ENCODE results near the gene KDM1A. TPM values are rescaled to one million over a fixed set of nuclear protein-coding genes. Genes with fewer than 3 reads are reported as not detected.

Gene KDM1A
- total RNA-seq, 1 donor from 2014 or later: 86.6 TPM

DNA sequence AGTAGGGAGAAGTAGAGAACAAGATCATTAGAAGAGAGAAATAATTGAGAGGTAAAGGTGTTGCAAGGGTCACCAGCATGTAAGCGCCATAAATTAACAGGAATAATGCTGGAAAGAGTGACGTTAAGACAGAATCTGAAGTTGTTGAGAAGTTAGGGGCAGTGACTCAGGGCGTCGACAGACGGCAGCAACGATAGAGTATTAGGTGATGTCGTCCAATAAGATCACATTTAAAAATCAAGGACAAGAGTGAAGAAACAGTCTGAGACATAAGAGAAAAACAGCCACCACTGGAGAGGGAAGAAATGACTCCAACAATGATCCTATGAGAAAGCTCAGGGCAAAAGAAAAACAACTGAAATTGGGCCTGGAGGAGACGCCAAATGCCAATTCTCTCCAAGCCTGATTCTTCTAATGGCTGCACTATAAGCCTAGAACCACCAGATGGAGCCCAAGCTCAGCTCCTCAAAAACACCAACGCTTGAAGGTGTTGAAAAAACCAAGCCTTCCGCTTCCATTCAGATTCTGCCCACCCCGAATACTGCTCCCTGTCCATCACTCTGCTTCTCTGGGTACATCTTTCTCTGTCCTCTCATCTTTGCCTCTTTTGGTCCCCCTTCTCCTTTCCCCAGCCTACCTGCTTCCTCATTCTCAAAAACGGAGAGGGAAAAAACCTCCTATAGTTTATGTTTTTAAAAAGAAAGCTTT, 79.3 kb downstream of the KDM1A start:
- H3K4me1 Mint-ChIP-seq: peaks cover 41% of the 10 kb centered on the region
- intact Hi-C loops (cut with micrococcal nuclease): loop anchor here (1.0 to 5.0 kb wide), 2 partner anchors 86 to 121 kb away; no protein-coding TSS in a partner anchor
- H3K27me3 Mint-ChIP-seq: no peaks in the 10 kb centered on the region
- H3K4me3 Mint-ChIP-seq: peak overlapping the region; percentile 26
- peaks cover 15% of the 10 kb centered on the region for H3K36me3 Mint-ChIP-seq (ENCODE audit: low read depth)
- H3K9me3 Mint-ChIP-seq: peaks cover 5% of the 10 kb centered on the region
- DNase-seq: peak; percentile 88
- H3K27ac Mint-ChIP-seq: no peak overlapping the region

- H3K27ac Mint-ChIP-seq: no peak overlapping the region
- no peak for DNase-seq
- H3K4me1 Mint-ChIP-seq: peaks cover 41% of the 10 kb centered on the region
- H3K36me3 Mint-ChIP-seq (ENCODE audit: low read depth): peaks cover 9% of the 10 kb centered on the region
- H3K27me3 Mint-ChIP-seq: no peaks in the 10 kb centered on the region
- H3K9me3 Mint-ChIP-seq: peaks cover 5% of the 10 kb centered on the region
- peak overlapping the region; percentile 26 for H3K4me3 Mint-ChIP-seq
- intact Hi-C loops (cut with micrococcal nuclease): loop anchor here (5.0 kb wide), 1 partner anchor 122 kb away; no protein-coding TSS in a partner anchor
These were observed 79.9 kb downstream of the KDM1A start for GRCh38 chr1:23099171-23099536.

DNA sequence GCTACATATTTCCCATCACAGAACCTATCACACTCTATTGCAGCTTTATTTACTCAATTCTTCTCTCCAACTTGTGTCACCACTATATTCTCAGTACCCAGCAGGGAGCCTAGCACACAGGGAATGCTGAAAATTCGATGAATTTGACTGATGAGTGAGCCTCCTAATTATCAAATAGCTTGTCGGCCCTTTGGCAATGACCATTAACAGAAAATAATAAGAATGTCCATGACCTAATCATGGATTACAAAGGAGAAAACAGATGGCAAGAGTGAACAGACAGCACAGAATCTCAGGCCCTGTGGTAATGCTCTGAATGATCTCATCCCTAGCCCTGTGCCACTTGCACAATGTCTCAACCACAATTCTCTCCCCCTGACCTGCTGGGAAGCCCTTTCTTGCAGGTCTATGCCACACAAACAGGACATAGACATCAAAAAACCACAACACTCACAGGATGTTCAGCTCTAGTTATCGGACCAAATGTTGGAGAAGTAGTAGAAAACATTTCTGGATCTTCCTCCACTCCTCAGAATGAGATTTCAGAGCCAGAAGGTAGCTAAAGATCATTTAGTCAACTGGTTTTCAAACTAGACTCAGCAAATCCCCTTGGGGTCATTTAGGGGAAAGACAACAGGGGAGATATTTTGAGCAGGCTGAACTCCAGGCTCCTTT, 80.9 kb downstream of the KDM1A start:
- H3K4me1 Mint-ChIP-seq: peaks cover 41% of the 10 kb centered on the region

DNA sequence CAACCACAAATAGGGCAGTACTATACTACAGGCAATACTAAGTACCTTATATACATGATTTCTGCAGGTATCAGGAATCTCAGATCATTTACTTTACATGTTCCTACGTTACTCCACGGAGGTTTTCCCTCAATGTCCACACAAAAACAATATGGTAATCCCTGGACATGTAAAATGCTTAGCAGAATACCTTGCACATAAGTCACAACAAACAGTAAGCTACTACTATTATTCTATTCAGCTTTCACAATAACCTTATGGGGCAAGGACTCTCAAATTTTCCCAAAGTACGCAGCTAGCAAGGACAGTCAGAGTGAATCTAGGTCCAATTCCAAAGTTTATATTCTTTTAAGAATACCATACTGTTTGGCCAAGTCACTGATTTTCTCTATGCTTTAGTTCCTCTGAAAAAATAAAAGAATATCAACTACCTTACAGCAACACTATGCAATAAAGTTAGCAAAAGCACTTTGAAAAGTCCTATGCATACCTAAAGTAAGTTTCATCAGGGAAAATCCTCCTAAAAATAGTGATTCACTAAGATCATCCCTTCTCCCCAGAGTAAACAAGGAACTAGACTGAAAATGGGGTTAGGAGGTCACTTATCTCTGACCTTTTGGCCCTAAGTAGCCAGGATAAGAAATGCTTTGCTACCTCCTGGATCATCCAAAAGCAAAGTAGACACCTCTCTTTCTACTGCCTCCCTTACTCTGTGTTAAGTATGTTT, 82.0 kb downstream of the KDM1A start:
- intact Hi-C loops (cut with micrococcal nuclease): no loop called here
- Mint-ChIP-seq H3K9me3 (peaks cover 5% of the 10 kb centered on the region), H3K27me3 (no peaks in the 10 kb centered on the region), H3K36me3 (ENCODE audit: low read depth) (peaks cover 10% of the 10 kb centered on the region), H3K27ac (no peak overlapping the region), H3K4me1 (peaks cover 41% of the 10 kb centered on the region), H3K4me3 (no peak overlapping the region)
- DNase-seq: no peak

More for the DNA sequence above, 80.9 kb downstream of the KDM1A start:
- Mint-ChIP-seq H3K36me3 (ENCODE audit: low read depth) (peaks cover 11% of the 10 kb centered on the region), H3K27ac (peak overlapping the region; percentile 77), H3K4me3 (peak overlapping the region; percentile 41), H3K9me3 (peaks cover 5% of the 10 kb centered on the region), H3K27me3 (no peaks in the 10 kb centered on the region)
- DNase-seq: peak; percentile 83
- intact Hi-C loops (cut with micrococcal nuclease): loop anchor here (1.0 kb wide), 1 partner anchor 10 kb away; no protein-coding TSS in a partner anchor

- peak overlapping the region; percentile 20 for H3K4me3 Mint-ChIP-seq
- no peaks in the 10 kb centered on the region for H3K27me3 Mint-ChIP-seq
- no peak for DNase-seq
These were observed 82.6 kb downstream of the KDM1A start for GRCh38 chr1:23101887-23102286.

GRCh38 chr1:23102289-23102688, 83.0 kb downstream of the KDM1A start:
- H3K4me1 Mint-ChIP-seq: peaks cover 46% of the 10 kb centered on the region
- H3K36me3 Mint-ChIP-seq (ENCODE audit: low read depth): peaks cover 15% of the 10 kb centered on the region
- intact Hi-C loops (cut with micrococcal nuclease): no loop called here
- H3K4me3 Mint-ChIP-seq: peak overlapping the region; percentile 20
- H3K9me3 Mint-ChIP-seq: peaks cover 5% of the 10 kb centered on the region
- H3K27ac Mint-ChIP-seq: peak overlapping the region; percentile 60
- no peak for DNase-seq
- H3K27me3 Mint-ChIP-seq: no peaks in the 10 kb centered on the region

More at GRCh38 chr1:23101887-23102286, 82.6 kb downstream of the KDM1A start:
- intact Hi-C loops (cut with micrococcal nuclease): no loop called here
- Mint-ChIP-seq H3K4me1 (peaks cover 44% of the 10 kb centered on the region), H3K36me3 (ENCODE audit: low read depth) (peaks cover 14% of the 10 kb centered on the region), H3K27ac (peak overlapping the region; percentile 21), H3K9me3 (peaks cover 5% of the 10 kb centered on the region)

DNA sequence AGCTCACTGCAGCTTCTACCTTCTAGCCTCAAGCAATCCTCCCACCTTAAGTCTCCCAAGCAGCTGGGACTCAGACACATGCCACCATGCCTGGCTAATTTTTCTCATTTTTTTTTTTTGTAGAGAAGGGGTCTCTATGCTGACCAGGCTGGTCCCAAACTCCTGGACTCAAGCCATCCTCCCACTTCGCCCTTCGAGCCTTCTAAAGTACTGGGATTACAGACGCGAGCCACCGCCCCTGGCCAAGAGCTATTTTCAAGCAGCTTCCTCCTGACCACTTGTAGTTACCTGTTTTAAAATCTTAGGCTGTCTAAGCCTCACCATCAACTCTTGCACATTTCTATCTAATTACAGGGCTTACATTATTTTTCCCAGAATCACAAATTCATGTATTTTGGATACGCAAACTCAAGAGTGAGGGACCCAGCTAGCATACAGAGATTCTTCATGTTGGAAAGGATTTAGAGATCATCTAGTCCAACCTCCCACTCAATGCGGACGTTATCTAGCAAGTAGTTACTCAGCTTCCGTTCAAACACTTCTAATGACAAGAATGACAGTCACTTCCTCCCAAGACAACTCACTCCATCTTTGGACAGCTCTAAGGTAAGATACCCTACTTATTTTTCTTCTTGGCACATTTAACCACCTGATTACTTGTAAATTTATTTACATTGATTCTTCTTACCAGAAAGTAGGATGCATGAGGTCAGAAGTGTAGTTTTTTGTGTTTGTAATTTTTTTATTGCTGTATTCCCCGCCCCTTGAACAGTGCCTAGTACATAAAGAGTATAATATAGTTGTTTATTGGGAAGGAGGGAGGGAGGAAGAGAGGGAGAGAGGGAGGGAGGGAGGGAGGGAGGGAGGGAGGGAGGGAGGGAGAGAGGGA, 84.0 kb downstream of the KDM1A start:
- Mint-ChIP-seq H3K4me1 (peaks cover 47% of the 10 kb centered on the region), H3K4me3 (peak overlapping the region; percentile 72), H3K36me3 (ENCODE audit: low read depth) (peaks cover 20% of the 10 kb centered on the region), H3K27ac (peak overlapping the region; percentile 91), H3K27me3 (no peaks in the 10 kb centered on the region), H3K9me3 (peaks cover 5% of the 10 kb centered on the region)
- peak; percentile 79 for DNase-seq
- intact Hi-C loops (cut with micrococcal nuclease): no loop called here

DNA sequence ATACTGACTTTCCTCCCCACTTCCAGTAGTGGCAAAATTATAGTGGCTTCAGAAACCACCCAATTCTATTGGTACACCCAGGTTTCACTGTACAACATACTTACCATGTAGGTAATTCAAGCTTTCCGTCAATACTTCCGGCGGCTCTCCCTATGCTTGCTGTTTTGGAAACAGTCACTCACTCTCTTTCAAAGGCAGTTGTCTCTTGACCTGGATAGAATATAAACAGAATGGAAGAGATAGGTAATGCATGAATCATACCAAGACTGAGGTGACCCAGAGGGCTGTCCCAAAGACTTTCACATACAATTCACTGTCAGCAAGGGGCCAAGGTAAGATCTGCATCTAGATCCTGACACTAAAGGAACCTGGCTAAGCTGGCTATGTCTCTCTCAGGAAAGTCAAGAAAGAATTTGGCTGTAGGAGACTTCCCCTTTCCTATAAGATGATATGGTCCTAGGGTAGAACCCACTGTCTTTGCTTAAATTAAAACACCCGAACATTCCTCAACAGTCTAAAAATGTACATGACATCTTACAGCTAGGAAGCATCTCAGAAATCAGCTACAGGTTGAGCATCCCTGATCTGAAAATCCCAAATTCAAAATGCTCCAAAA, 89.8 kb downstream of the KDM1A start:
- DNase-seq: peak; percentile 66
- peak overlapping the region; percentile 82 for H3K27ac Mint-ChIP-seq
- intact Hi-C loops (cut with micrococcal nuclease): loop anchor here (1.0 to 2.0 kb wide), 2 partner anchors 39 to 60 kb away; partner anchors contain the start of gene LUZP1

DNA sequence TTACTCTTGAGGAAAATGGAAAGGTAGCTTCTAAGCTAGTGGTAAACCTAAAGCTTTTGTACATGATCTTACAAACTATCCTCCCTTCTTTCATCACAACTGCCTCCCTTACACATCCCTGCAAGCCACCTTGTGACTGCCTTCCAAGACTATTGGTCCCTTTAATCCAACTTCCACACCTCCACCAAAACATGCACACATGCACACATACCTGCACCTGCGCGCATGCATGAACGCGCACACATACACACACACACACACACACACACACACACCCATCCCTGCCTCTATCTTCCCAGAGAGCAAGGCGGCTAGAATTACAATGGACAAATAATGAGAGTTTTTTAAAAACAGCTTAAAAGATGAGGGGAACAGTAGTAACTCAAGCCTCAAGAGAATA, 91.1 kb downstream of the KDM1A start:
- no peaks in the 10 kb centered on the region for H3K9me3 Mint-ChIP-seq
- H3K4me1 Mint-ChIP-seq: peaks cover 52% of the 10 kb centered on the region
- DNase-seq: no peak
- H3K27me3 Mint-ChIP-seq: no peaks in the 10 kb centered on the region
- H3K36me3 Mint-ChIP-seq (ENCODE audit: low read depth): peaks cover 23% of the 10 kb centered on the region
- H3K4me3 Mint-ChIP-seq: peak overlapping the region; percentile 31
- H3K27ac Mint-ChIP-seq: peak overlapping the region; percentile 62
- intact Hi-C loops (cut with micrococcal nuclease): loop anchor here (1.0 kb wide), 1 partner anchor 10 kb away; no protein-coding TSS in a partner anchor

More for the DNA sequence above, 89.8 kb downstream of the KDM1A start:
- peaks cover 42% of the 10 kb centered on the region for H3K4me1 Mint-ChIP-seq
- H3K9me3 Mint-ChIP-seq: no peaks in the 10 kb centered on the region
- peak overlapping the region; percentile 5 for H3K4me3 Mint-ChIP-seq
- H3K36me3 Mint-ChIP-seq (ENCODE audit: low read depth): peaks cover 24% of the 10 kb centered on the region
- H3K27me3 Mint-ChIP-seq: no peaks in the 10 kb centered on the region

- H3K4me1 Mint-ChIP-seq: peaks cover 59% of the 10 kb centered on the region
- no peak overlapping the region for H3K4me3 Mint-ChIP-seq
These were observed 92.6 kb downstream of the KDM1A start for GRCh38 chr1:23111600-23112535.

GRCh38 chr1:23114424-23115079, 95.3 kb downstream of the KDM1A start:
- DNase-seq: no peak
- Mint-ChIP-seq H3K27ac (no peak overlapping the region), H3K4me1 (peaks cover 62% of the 10 kb centered on the region), H3K4me3 (no peak overlapping the region), H3K27me3 (no peaks in the 10 kb centered on the region), H3K36me3 (ENCODE audit: low read depth) (peaks cover 6% of the 10 kb centered on the region), H3K9me3 (no peaks in the 10 kb centered on the region)
- intact Hi-C loops (cut with micrococcal nuclease): no loop called here

More at GRCh38 chr1:23111600-23112535, 92.6 kb downstream of the KDM1A start:
- Mint-ChIP-seq H3K27me3 (no peaks in the 10 kb centered on the region), H3K9me3 (no peaks in the 10 kb centered on the region), H3K36me3 (ENCODE audit: low read depth) (peaks cover 17% of the 10 kb centered on the region), H3K27ac (peak overlapping the region; percentile 3)
- DNase-seq: no peak
- intact Hi-C loops (cut with micrococcal nuclease): no loop called here

All from activated CD4-positive, alpha-beta T cell treated with anti-CD3 and anti-CD28 coated beads, Interleukin-2, amount 10 ng/mL, durations not matched to agents 24 days and 14 days (primary cell).